CD1c-positive myeloid dendritic cell (primary cell): Measurements from ENCODE around the gene SBK2.
"Not testable (repeated sequence)": the region's sequence is repeated elsewhere in the genome, so short reads cannot be mapped to it uniquely, and the experiment has no call there.

Experiments
- DNase-seq: peaks from one replicate; pipeline ENCODE4 v3.0.0-alpha.2; 2016; ENCODE audit errors: extremely low spot score

Gene SBK2

DNA sequence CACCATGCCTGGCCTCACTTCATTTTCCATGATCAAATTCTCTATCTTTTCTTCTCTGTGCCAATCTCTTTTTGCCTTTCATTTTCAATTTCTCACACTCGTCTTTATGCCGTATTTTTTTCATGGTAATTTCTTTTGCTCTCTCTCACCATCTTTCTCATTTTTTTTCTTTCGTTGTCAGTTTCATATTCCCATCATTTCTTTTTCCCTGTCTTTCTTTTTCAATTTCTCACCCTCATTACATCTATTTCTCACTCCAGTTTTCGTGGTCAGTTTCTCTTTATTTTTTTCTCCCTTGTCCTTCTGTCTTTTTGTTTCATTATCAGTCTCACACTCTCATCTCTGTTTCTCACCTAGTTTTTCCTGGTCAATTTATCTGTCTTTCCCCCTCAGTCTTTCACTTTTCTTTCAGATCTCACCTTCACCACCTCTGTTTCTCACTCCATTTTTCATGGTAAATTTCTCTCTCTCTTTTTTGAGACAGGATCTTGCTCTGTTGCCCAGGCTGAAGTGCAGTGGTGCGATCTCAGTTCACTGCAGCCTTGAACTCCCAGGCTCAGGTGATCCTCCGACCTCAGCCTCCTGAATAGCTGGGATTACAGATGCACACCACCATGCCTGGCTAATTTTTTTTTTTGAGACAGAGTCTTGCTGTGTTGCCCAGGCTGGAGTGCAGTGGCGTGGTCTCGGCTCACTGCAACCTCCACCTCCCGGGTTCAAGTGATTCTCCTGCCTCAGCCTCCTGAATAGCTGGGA lies 34.6 kb downstream of the SBK2 start:
- DNase-seq, result no peak

DNA sequence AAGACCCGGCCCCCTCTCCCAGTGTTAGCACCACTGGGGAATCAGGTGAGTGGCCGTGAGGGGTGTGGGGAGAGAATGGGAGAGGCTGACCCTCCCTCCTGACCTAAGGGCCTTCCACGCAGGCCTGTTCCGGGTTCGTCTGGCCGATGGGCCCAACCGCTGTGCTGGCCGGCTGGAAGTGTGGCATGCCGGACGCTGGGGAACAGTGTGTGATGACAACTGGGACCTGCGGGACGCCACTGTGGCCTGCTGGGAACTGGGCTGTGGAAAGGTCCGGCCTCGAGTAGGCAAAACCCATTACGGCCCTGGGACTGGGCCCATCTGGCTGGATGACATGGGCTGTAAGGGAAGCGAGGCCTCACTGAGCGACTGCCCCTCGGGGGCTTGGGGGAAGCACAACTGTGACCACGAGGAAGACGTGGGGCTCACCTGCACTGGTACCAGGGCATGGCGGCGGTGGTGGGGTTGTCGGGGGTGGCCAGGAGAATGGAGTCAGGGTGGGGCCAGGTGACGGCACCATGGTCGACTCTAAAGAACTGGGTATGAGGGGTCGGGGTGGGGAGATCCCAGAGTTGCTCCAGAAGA lies 36.5 kb downstream of the SBK2 start:
- no peak for DNase-seq

DNA sequence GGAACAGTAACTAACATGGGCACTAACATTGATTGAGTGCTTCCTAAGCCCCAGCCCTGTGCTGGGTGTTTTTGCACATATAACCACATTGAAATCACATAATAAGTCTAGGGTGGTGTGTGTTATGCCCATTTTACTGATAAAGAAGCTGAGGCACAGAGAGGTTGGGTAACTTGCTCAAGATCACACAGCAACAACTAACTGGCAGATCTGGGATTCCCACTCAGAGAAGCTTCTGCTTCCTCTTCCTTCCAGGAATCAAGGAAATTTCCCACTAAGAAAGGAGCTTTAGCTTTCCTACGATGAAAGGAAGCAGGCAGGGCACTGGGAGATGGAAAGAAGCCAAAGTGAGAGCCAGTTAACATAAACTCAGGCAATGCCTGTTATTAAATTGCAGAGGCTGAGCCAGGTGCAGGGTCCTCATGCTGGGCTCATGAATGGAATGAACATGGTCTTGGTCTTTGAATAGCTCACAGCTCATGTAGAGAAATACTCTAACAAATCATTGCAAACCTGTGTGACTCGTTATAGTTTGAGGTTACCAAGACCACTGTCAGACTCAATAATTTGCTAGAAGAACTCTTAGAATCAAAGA lies 38.6 kb downstream of the SBK2 start:
- no peak for DNase-seq

GRCh38 chr19:55497763-55498162 lies 39.2 kb downstream of the SBK2 start:
- no peak for DNase-seq

GRCh38 chr19:55496820-55497219 lies 40.1 kb downstream of the SBK2 start:
- not testable (repeated sequence) for DNase-seq

GRCh38 chr19:55495646-55496349 lies 41.1 kb downstream of the SBK2 start:
- no peak for DNase-seq

DNA sequence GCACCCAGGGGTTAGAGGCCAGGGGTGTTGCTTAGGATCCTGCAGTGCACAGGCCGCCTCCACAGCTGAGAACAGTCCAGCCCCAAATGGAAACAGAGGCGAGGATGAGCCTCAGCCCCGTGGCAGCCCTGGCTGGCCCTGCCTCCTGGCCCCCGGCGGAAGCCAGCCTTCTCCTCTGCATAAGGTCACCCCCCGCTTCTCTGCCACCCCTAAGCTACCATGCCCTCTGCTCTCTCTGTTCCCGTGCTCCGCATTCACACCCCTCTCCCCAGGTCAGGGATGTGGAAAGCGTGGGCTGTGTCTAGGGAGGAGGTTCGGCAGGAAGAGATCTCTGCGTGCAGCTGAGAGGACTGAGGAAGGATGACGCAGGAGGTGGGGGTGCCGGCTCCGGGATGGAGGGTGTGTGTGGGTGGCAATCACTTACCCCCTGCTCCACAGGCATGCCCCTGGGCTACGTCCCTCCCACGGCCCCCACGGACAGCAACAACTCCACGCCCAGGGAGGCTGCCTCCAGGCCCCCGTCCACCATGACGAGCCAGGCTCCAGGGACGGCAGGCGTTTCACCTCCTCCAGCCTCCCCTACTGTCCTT lies 42.7 kb downstream of the SBK2 start:
- DNase-seq, result peak; percentile 19

DNA sequence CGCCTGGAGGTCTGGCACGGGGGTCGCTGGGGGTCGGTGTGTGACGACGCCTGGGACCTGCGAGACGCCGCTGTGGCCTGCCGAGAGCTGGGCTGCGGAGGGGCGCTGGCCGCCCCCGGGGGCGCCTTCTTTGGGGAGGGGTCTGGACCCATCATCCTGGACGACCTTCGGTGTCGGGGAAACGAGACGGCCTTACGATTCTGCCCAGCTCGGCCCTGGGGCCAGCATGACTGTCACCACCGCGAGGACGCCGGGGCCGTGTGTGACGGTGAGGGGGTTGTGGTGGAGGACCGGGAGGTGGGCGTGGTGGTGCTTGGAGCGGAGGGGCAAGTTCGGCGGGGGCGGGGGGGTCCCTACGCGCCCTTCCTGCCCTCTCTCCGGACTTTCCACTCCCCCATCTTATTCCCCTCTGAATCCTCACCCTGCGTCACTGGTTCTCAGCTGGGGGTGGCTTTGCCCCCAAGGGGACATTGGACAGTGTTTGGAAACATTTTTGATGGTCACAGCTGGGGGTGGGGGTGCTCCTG lies 43.2 kb downstream of the SBK2 start:
- no peak for DNase-seq

DNA sequence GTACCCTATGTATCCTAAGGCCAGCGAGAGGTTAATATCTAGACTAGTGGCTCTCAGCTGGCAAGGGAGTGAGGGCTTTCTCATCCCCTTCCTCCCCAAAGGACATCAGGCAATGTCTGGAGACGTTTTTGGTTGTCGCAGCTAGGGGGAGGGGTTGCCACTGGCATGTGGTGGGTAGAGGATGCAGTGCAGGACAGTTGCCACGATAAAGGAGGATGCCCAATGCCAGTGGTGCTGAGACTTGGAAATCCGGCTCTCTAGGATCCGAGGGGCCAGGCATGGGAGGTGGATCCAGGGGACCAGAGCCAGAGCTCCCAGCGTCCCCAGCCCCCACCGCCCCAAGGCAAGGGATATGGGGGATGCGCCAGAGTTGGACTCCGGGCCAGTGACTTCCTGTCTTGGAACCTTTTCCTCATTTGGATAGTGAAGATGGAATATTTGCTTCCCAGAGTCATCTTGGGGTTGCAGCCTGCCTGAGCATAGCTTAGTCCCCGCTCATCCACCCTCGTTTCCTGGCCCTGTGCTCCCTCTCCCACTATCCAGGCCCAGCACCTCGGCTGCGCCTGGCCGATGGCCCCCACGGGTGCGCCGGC lies 43.8 kb downstream of the SBK2 start:
- DNase-seq, result no peak

DNA sequence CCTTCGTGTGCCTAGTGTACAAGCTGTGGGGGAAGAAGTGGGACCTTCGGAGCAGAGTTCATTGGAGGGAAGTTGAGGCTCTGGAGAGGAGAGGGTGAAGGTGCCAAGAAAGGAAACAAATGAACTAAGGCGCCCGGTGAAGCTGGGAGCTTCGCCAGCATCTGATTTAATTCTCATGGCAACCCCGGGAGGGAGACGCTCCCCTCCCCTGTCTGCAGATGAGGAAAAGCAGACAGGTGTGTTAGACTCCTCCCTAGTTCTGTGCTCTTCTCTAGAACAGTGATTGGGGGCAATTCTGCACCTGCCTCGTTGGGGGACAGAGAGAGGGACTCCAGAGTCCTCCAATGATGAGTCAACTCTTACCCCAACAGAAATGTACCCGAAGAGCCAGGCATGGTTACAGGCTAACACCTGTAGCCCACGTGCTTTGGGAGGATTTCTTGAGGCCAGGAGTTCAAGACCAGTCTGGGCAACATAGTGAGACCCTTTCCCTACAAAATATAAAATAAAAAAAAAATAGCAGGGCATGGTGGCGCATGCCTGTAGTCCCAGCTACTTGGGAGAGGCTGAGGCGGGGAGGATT lies 44.5 kb downstream of the SBK2 start:
- no peak for DNase-seq

DNA sequence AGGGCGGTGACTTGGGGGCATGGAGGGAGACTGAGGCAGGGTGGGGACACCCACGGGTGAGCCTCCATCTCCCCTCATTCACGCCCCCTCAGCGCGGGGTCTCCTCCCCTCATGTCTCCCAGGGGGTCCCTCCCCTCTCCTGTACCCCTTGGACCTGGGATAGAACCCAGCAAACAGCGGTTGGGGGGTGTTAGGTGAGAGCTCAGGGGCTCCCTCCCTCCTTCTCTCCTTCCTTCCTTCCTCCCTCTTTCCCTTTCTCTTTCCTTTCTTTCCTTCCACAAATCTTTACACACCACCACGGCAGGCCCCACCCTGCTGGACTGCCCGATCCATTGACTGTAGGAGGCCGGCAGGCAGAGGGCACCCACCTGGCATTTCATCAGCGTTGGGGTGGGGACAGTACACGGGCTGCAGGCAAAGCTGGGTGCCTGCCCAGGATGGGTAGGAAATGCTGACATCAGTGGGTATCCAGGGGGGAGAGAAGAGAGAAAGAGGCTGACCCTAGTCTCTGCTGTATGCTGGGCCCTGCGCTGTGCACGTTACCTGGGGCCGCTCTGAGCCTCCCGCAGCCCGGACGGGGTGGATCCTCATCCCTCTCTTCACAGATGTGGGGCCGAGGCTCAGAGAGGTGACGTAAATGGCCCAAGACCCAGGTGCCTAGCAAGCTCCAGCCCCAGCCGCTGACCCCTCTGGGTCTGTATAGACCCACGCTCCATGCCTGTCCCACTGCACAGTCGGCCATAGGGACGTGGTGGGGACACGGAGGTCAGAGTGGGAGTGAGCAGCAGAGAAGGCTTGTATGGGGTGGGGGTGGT lies 45.2 kb downstream of the SBK2 start:
- DNase-seq, result no peak

DNA sequence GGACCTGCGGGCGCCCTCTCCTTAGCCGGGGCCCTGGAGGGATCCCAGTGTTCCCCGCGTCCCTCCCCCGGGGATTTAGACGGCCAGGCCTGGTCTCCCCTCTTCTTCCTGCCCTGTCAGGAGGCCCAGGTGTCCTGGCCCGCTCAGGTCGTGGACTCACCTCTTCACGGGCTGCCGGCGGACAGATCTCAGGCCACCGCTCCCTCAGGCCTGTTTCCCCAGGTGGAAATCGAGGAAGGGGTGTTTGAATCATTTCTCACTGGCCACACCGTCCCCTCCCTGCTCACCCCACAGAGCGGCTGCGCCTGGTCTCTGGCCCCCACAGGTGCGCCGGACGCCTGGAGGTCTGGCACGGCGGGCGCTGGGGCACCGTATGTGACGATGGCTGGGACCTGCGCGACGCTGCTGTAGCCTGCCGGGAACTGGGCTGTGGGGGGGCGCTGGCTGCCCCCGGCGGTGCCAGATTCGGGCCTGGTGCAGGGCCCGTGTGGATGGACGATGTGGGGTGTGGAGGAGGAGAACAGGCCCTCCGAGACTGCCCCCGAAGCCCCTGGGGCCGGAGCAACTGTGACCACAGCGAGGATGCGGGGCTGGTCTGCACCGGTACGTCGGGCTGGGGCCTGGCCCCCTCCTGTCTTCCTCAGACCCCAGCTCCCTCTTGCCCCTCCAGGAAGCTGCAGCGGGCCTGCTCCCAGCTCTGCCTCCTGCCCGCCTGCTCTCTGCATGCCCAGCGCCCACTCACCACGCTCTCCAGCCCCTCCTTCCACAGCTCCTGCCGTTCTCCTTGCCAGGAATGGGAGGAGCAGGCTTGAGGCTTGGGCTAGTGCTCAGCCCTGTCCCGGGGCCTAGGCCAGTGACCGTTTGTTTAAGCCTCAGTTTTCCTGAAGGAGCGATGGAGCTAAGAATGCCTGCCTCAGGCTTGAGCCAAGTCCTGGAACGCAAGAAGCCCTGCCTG lies 46.2 kb downstream of the SBK2 start:
- DNase-seq, result no peak

- DNase-seq, result no peak
Observed at GRCh38 chr19:55489711-55490477, 47.0 kb downstream of the SBK2 start.

GRCh38 chr19:55488986-55489710 lies 47.8 kb downstream of the SBK2 start:
- no peak for DNase-seq

DNA sequence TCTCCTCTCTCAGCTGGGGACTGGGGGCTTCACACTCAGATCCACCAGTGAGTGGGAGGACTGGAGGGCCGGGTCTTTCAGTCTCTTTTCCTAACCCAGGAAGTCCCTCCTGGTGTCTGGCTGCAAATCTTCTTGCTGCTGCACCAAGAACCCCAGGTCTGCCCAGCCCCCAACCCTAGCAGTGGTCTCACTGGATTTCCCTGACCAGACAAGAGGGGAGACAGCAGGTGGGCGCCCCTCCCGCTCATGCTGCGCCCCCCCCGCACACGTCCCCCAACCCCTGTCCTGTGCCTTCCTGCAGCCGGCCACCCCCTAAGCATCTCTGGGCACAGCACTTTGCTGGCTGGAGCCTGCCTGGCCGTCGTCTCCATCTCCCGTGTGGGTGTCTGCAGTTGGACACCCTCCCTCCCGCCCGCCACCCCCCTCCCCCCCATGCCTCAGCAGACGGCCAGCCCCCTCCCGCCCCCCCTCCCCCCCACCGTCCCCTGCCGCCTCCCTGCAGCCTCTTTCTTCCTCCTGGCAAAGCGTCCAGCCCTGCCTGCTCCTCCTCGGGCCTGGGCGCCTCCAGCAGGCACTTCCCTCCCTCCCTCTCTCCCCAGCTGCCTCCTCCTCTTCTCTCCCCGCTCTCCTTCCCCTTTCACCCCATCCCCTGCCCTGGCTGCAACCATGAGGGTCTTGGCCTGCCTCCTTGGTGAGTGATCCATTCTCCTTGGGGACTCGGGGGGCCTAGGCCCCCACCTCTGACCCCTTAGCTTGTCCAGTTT lies 48.8 kb downstream of the SBK2 start, which contains the start of gene SSC5D:
TSS of gene SSC5D (plus strand) at position 513 of the 764 bp plus-strand sequence. CDS start at position 667, 154 bp downstream.
- DNase-seq, result no peak

DNA sequence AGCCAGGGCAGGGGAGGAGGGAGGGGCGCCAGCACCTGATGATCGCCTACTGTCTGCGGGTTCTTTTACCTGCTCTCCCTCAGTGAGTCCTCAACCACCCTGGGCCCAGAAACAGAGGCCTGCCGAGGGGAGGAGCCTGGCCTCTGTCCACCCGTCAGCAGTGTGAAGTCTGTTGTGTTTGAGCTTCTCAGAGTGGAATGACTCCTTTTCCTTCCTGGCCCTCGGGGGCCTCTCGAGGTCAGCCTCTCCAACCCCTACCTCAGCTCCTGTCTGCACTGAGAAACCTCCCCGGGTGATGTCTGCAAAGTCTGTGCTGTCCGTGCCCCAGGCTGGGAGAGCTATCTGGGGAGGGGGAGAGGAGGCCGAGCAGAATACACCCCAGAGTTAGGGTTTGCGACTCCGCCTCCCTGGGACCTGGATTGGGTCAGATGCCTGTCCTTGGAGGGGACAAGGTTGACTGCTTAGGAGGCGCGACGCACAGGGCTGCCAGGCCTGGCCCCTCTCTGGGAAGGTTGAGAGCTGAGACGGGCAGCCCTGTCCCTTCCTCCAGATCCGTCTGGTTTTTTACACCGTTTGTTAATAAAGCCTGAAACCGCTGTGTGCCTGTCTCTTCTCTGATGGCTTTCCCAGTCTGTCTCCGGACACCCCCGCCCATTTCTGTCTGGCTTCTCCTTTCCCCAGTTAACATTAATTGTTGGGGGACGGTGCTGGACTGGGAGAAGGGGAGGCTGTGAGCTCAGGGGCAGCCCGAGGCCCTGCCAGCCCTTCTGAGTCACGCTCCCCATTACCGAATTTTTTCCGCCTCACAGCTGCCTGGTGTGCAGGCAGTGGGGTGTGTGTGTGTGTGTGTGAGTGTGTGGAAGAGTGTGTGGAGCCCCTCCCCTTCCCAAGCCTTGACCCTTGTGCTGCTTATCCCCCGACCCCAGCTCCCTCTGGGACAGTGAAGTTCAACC lies 49.7 kb downstream of the SBK2 start:
- DNase-seq, result no peak
